H9 (cell line): ENCODE measurements around the gene KRT6B. TPM values are rescaled to one million over a fixed set of nuclear protein-coding genes. Genes with fewer than 3 reads are reported as not detected.

Source experiments
- DNase-seq: peaks from one replicate; pipeline ENCODE4 v3.0.0-alpha.2; 2017
- H2AFZ ChIP-seq: one replicate; pipeline ENCODE4 v1.6.1; 2013; ENCODE audit warnings: mild to moderate bottlenecking, low read length, control low read depth, moderate library complexity
- H2AK5ac ChIP-seq: 2 replicates; pipeline ENCODE4 v1.6.1; 2013; ENCODE audit warnings: low read length, control low read depth, mixed read lengths; ENCODE audit not compliant: insufficient read length
- H2BK120ac ChIP-seq: one replicate; pipeline ENCODE4 v1.6.1; 2013; ENCODE audit warnings: low read depth, mild to moderate bottlenecking, low read length, control low read depth, inconsistent platforms; ENCODE audit not compliant: poor library complexity, severe bottlenecking
- H2BK12ac ChIP-seq: 2 replicates; pipeline ENCODE4 v1.6.1; 2013; ENCODE audit warnings: low read length, control low read depth, mixed read lengths, low read depth; ENCODE audit not compliant: insufficient read length
- H2BK15ac ChIP-seq: 2 replicates; pipeline ENCODE4 v1.6.1; 2013; ENCODE audit warnings: low read depth, low read length, control low read depth
- H2BK20ac ChIP-seq: one replicate; pipeline ENCODE4 v1.6.1; 2013; ENCODE audit warnings: low read depth, mild to moderate bottlenecking, low read length, control low read depth, inconsistent platforms; ENCODE audit not compliant: poor library complexity, severe bottlenecking
- H2BK5ac ChIP-seq: 2 replicates; pipeline ENCODE4 v1.6.1; 2013; ENCODE audit warnings: low read length, control low read depth, mixed read lengths; ENCODE audit not compliant: insufficient read length
- H3K14ac ChIP-seq: 2 replicates; pipeline ENCODE4 v1.6.1; 2013; ENCODE audit warnings: low read length, control low read depth; ENCODE audit not compliant: insufficient read depth
- H3K18ac ChIP-seq: 2 replicates; pipeline ENCODE4 v1.6.1; 2013; ENCODE audit warnings: low read depth, mild to moderate bottlenecking, mixed read lengths, low read length, control low read depth; ENCODE audit not compliant: insufficient read length
- H3K23ac ChIP-seq: 2 replicates; pipeline ENCODE4 v1.6.1; 2013; ENCODE audit warnings: low read length, control low read depth, mixed read lengths, low read depth; ENCODE audit not compliant: insufficient read length
- H3K23me2 ChIP-seq: 2 replicates; pipeline ENCODE4 v1.6.1; 2013; ENCODE audit warnings: low read depth, mild to moderate bottlenecking, mixed read lengths, low read length, control low read depth; ENCODE audit not compliant: insufficient read length, poor library complexity, severe bottlenecking
- H3K27ac ChIP-seq: 2 replicates; pipeline ENCODE4 v1.5.1; 2013; ENCODE audit warnings: low read length, control low read depth, mixed read lengths, low read depth; ENCODE audit not compliant: insufficient read length
- H3K27me3 ChIP-seq: 2 replicates; pipeline ENCODE4 v1.6.1; 2013; ENCODE audit warnings: low read length, control low read depth, inconsistent platforms; ENCODE audit not compliant: insufficient read depth
- H3K4ac ChIP-seq: 2 replicates; pipeline ENCODE4 v1.6.1; 2013; ENCODE audit warnings: low read depth, mild to moderate bottlenecking, control low read depth, inconsistent platforms, low read length, moderate library complexity
- H3K4me1 ChIP-seq: 2 replicates; pipeline ENCODE4 v1.6.1; 2013; ENCODE audit warnings: low read length, control low read depth, inconsistent platforms; ENCODE audit not compliant: insufficient read depth
- H3K4me2 ChIP-seq: 2 replicates; pipeline ENCODE4 v1.6.1; 2013; ENCODE audit warnings: low read length, control low read depth, mixed read lengths; ENCODE audit not compliant: insufficient read length, insufficient read depth
- H3K56ac ChIP-seq: 2 replicates; pipeline ENCODE4 v1.6.1; 2013; ENCODE audit warnings: low read depth, mild to moderate bottlenecking, mixed read lengths, low read length, control low read depth; ENCODE audit not compliant: insufficient read length
- H3K79me1 ChIP-seq: 2 replicates; pipeline ENCODE4 v1.6.1; 2013; ENCODE audit warnings: low read depth, mild to moderate bottlenecking, moderate library complexity, low read length, control low read depth, inconsistent platforms; ENCODE audit not compliant: insufficient read depth, poor library complexity, severe bottlenecking
- H3K79me2 ChIP-seq: 2 replicates; pipeline ENCODE4 v1.6.1; 2013; ENCODE audit warnings: low read length, control low read depth, inconsistent platforms; ENCODE audit not compliant: insufficient read depth
- H3K9ac ChIP-seq: 2 replicates; pipeline ENCODE4 v1.6.1; 2013; ENCODE audit warnings: low read length, control low read depth, mixed read lengths; ENCODE audit not compliant: insufficient read length; ENCODE audit errors: extremely low read depth
- H3K9me3 ChIP-seq: one replicate; pipeline ENCODE4 v1.6.1; 2013; ENCODE audit warnings: low read depth, low read length, inconsistent platforms; ENCODE audit not compliant: control insufficient read depth
- H3T11ph ChIP-seq: one replicate; pipeline ENCODE4 v1.6.1; 2013; ENCODE audit warnings: mild to moderate bottlenecking, low read length, control low read depth, inconsistent platforms
- H4K20me1 ChIP-seq: one replicate; pipeline ENCODE4 v1.6.1; 2013; ENCODE audit not compliant: control insufficient read depth, insufficient read length, insufficient read depth
- H4K5ac ChIP-seq: 2 replicates; pipeline ENCODE4 v1.6.1; 2013; ENCODE audit warnings: low read depth, mild to moderate bottlenecking, mixed read lengths, low read length, control low read depth; ENCODE audit not compliant: insufficient read length
- H4K8ac ChIP-seq: replicated peaks from 2 replicates; pipeline ENCODE4 v1.6.1; 2013; ENCODE audit warnings: low read length, control low read depth, mixed read lengths, low read depth; ENCODE audit not compliant: insufficient read length
- H4K91ac ChIP-seq: 2 replicates; pipeline ENCODE4 v1.6.1; 2013; ENCODE audit warnings: low read depth, mild to moderate bottlenecking, moderate library complexity, mixed read lengths, low read length, control low read depth; ENCODE audit not compliant: insufficient read length
- H3K27ac Mint-ChIP-seq, 3 experiments: 2 replicates in 2 of 3; 3 replicates in 1 of 3; pipeline ENCODE4 v1.8.0; 2020 to 2021; ENCODE audit warnings: mixed read lengths in 3 of 3, mild to moderate bottlenecking in 1 of 3, moderate library complexity in 1 of 3
- H3K27me3 Mint-ChIP-seq: 2 replicates; pipeline ENCODE4 v1.8.0; 2021; ENCODE audit warnings: low read depth, mild to moderate bottlenecking, moderate library complexity, mixed read lengths
- H3K36me3 Mint-ChIP-seq, 3 experiments: 2 replicates in 2 of 3; 3 replicates in 1 of 3; pipeline ENCODE4 v1.8.0; 2020 to 2021; ENCODE audit warnings: low read depth in 3 of 3, mixed read lengths in 3 of 3; ENCODE audit not compliant: insufficient read depth in 1 of 3
- H3K4me1 Mint-ChIP-seq, 2 experiments: 2 replicates each; pipeline ENCODE4 v1.8.0; 2020; ENCODE audit warnings: mixed read lengths in 2 of 2
- H3K4me3 Mint-ChIP-seq, 2 experiments: 2 replicates in 1 of 2; 3 replicates in 1 of 2; pipeline ENCODE4 v1.8.0; 2020 to 2021; ENCODE audit warnings: mild to moderate bottlenecking in 2 of 2, mixed read lengths in 2 of 2, moderate library complexity in 1 of 2
- H3K9me3 Mint-ChIP-seq, 2 experiments: 2 replicates in 1 of 2; 3 replicates in 1 of 2; pipeline ENCODE4 v1.8.0; 2020; ENCODE audit warnings: mild to moderate bottlenecking in 2 of 2, mixed read lengths in 2 of 2, moderate library complexity in 1 of 2
- CTCF ChIP-seq: fragments of 200-600 bp; sonication (generic); conservative IDR thresholded peaks from 3 replicates; pipeline ENCODE4 v1.8.0; 2021; ENCODE audit warnings: antibody characterized with exemption, mild to moderate bottlenecking
- WGBS: extraction: QIAGEN DNeasy Blood & Tissue Kit; methylation state at CpG from one replicate; pipeline ENCODE4 v1.1.7; 2013; ENCODE audit warnings: missing lambda C conversion rate, low lambda C conversion rate, mixed read lengths; ENCODE audit not compliant: insufficient read length; ENCODE audit errors: extremely low coverage; 5-methylcytosine and 5-hydroxymethylcytosine counted together
- total RNA-seq: library from RNA; stranded (reverse); gene quantifications from 2 replicates; pipeline ENCODE4 v1.2.1, GENCODE V29; 2021

The KRT6B gene
- total RNA-seq, 1 experiment from 2014 or later: not detected

DNA sequence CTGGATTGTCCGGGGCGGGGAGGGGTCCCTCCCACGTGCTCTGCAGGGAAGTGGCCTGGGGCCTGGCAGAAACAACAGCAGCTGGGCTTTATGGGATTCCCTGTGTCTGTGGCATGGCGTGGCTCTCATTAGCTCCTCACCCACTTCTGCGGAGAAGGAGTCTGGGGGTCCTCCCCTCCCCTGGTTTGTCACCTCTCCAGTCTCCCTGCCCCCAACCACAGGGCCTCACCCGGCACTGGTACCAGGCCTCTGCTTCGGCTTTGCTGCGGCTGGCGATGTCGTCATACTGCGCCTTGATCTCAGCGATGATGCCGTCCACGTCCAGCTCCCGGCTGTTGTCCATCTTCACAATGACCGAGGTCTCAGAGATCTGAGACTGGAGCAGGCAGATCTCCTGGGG is 52.2 kb downstream of the KRT6B start:
- Mint-ChIP-seq H3K36me3 (no peaks in the 10 kb centered on the region; a peak in 1 of 7 replicates), H3K4me1 (peaks cover 10 to 13% of the 10 kb centered on the region in 2 experiments), H3K27me3 (no peaks in the 10 kb centered on the region; the same call in none of the 2 replicates), H3K9me3 (no peaks in the 10 kb centered on the region; a peak in 1 of 5 replicates), H3K4me3 (no peak overlapping the region), H3K27ac (0 out of 7 replicates have a peak overlapping the region, but pooled peaks of 1 of the 3 experiments have one; percentile 23)
- Histone ChIP-seq H3K79me1 (no peaks in the 10 kb centered on the region), H3K56ac (no peak overlapping the region), H3K23ac (no peak overlapping the region), H3K9ac (no peak overlapping the region), H3K4me2 (no peak overlapping the region), H3K4me1 (peaks cover 1% of the 10 kb centered on the region; the same call in 1 of the 2 replicates), H3K4ac (no peak overlapping the region), H2AK5ac (no peak overlapping the region), H3K79me2 (no peaks in the 10 kb centered on the region), H3K27ac (no peak overlapping the region), H3K27me3 (no peaks in the 10 kb centered on the region; the same call in 1 of the 2 replicates), H3K18ac (no peak overlapping the region), H3K9me3 (no peaks in the 10 kb centered on the region), H2BK20ac (no peak overlapping the region), H4K5ac (no peak overlapping the region), H2BK120ac (no peak overlapping the region), H4K20me1 (no peaks in the 10 kb centered on the region), H3T11ph (no peak overlapping the region), H2BK5ac (no peak overlapping the region), H2AFZ (no peak overlapping the region), H2BK15ac (no peak overlapping the region), H2BK12ac (no peak overlapping the region), H3K23me2 (no peaks in the 10 kb centered on the region), H4K91ac (no peak overlapping the region), H3K14ac (no peak overlapping the region; the same call in 1 of the 2 replicates), H4K8ac (no peak overlapping the region)
- WGBS: no CpG with 5 or more reads among the region's 16 CpGs
- no peak for DNase-seq
- no peak for TF ChIP-seq CTCF
